CD1c-positive myeloid dendritic cell (primary cell): Measurements from ENCODE around the gene DCP2.

Experiments used
- DNase-seq: peaks from one replicate; pipeline ENCODE4 v3.0.0-alpha.2; 2016; ENCODE audit errors: extremely low spot score

DCP2 gene

GRCh38 chr5:113067635-113068344 lies 91.2 kb downstream of the DCP2 start:
- DNase-seq = no peak

GRCh38 chr5:113068559-113068958 lies 92.0 kb downstream of the DCP2 start:
- no peak for DNase-seq
